GM12873 (cell line): ENCODE results near the gene COQ10A.

Experiments used
- CTCF ChIP-seq: IDR thresholded peaks from 2 replicates; pipeline ENCODE4 v1.5.1; 2012; ENCODE audit warnings: low read depth, mild to moderate bottlenecking, moderate library complexity, low read length, control low read depth; ENCODE audit not compliant: insufficient read depth; ENCODE audit errors: missing control alignments

The COQ10A gene

DNA sequence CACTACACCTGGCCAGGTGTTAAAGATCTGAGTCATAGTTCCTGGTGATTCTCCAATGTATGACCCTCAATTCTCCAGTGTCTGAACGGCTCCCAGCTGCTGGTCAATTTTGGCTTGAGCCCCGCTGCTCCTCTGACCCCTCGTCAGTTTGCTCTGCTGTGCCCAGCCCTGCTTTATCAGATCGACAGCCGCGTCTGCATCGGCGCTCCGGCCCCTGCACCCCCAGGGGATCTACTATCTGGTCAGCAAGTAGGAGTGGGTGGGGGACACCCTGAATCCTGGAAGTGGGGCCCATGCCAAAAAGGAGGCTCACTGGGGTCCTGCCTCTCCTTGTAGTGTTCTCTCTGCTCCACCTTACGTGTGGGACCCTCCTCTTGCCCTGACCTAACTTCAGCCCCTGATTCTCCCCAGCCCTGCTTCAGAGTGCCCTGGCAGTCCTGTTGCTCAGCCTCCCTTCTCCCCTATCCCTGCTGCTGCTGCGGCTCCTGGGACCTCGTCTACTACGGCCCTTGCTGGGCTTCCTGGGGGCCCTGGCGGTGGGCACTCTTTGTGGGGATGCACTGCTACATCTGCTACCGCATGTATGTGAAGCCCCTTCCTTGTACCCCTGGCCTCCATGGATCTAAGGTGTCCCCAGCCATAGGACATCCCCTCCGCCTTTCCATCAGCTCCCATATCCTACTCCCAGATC lies 31.9 kb upstream of the COQ10A start:
- TF ChIP-seq CTCF = no peak

DNA sequence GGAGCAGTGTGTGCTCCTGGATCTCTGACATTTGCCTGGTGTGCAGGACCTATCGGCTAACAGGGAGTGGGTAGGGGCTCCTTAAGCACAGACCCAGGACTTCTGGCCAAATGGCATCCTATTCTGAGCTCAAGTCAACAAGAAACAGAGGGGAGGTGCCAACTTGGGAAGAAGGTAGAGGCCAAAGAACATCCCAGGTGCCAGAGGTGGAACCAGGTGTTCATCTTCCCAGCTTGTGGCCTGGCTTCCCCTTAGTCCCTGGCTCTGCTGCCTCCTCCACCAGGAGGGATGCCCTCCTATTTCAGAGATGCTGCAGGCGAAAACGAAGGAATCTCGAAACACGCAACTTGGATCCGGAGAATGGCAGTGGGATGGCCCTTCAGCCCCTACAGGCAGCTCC lies 30.7 kb upstream of the COQ10A start:
- TF ChIP-seq CTCF = no peak

GRCh38 chr12:56236985-56237384 lies 29.8 kb upstream of the COQ10A start:
- no peak for TF ChIP-seq CTCF

DNA sequence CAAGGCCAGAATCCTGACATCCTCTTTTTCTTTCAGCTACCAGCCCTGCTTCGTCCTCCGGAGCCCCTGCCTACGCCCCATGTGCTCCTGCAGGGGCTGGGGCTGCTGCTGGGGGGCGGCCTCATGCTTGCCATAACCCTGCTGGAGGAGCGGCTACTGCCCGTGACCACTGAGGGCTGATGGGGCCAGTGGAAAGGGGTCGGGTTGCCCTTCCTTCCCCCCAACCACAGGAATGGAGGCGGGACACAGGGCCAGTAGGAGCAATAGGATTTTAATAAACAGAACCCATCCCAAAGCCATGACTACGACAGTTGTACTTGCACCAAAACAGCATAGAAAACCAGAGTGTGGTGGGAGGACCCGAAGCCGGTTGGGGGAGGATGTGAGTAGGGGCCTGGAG lies 29.2 kb upstream of the COQ10A start:
- TF ChIP-seq CTCF = no peak

- no peak for TF ChIP-seq CTCF
Observed at GRCh38 chr12:56241424-56242303, 25.1 kb upstream of the COQ10A start.

DNA sequence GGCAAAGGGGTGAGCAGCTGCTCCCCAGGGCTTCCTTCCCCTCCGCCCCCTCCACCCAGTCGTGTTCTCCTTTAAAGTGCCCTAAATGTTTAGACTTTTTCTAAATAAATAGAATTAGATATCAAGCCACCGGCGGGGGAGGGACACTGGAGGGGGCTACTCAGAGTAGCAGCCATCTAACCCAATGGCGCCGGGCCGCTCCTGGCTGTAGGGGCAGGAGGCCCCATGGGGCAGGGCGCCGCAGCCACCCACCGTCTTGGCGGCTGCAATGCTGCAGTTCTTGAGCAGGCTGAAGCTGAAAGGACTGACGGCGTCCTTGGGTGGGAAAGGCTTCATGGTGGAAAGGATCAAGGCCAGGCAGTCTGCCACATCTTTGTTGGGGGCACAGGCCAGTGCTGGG lies 23.8 kb upstream of the COQ10A start:
- no peak for TF ChIP-seq CTCF

DNA sequence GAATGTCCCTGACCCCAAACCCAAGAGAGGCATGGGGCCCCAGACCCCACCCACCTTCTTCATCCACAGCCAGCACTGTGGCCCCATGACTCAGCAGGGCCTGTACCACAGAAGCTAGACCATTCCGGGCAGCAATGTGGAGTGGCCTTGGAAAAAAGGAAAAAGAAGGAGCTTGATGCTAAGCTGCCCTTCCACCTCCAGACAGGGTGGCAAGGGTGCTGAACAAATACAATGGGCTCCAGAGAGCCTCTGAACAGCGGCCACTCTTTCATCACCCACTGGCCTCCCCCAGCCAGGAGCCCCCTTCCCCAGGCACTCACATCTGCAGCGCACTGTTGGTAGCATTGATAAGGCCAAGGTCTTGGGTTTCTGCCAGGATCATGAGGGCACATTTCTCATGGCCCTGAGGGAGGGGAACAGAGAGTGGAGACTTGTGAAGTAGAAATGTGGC lies 23.0 kb upstream of the COQ10A start:
- TF ChIP-seq CTCF = no peak
